EH (cell line): Measurements from ENCODE around the gene OR2T29.
"Not testable (repeated sequence)": the region's sequence is repeated elsewhere in the genome, so short reads cannot be mapped to it uniquely, and the experiment has no call there.

Experiments used
- DNase-seq: peaks from one replicate; pipeline ENCODE4 v3.0.0-alpha.2; 2015; ENCODE audit warnings: low read depth

OR2T29 gene, protein sequence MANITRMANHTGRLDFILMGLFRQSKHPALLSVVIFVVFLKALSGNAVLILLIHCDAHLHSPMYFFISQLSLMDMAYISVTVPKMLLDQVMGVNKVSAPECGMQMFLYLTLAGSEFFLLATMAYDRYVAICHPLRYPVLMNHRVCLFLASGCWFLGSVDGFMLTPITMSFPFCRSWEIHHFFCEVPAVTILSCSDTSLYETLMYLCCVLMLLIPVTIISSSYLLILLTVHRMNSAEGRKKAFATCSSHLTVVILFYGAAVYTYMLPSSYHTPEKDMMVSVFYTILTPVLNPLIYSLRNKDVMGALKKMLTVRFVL

DNA sequence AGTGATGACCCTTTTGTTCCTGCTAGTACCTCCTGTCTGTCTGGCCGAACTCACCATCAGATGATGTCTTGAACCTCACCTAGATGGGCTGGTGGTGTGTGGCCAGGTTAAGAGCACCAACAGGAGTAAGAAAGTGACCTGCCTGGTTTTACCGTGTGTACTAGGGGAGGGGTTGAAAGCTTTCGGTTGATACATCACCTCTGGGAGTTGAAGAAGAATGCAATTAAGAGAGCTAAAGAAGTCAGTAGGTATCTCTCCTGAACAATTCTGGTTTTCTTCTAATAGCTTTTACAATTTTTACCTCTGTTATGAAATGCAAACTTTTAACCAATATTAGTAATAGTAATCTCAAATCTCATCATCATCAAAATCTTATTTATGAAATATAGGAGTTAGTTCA lies at the start of gene OR2T29:
OR2T29 (minus strand) TSS at position 101 of the 400 bp plus-strand sequence. CDS start 3,281 bp downstream, outside the sequence.
- DNase-seq, result not testable (repeated sequence)

DNA sequence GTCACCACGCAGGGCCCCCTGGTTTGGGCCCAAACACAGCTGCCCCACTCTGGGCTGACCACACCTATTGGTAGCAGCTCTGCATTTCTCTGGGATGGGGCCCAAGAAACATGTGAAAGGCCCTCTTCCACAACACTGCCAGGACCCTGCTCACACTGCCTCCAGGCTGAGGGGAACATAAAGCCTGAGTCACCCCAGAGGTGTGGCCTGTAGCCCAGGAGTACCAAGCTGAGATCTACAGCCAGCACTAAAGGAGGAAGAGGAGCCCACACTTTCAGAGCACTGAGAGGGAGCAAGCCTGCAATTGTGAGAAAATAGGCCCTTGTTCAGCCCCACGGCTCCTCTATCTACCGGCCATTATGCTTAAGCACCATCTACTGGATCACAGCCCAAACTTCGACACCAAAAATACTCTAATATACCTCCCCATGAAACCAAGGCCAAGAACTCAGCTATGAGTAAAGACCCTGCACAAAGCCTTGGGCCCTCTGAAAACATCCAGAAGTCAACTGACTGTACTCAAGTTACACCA lies 49.4 kb upstream of the OR2T29 start:
- no peak for DNase-seq

DNA sequence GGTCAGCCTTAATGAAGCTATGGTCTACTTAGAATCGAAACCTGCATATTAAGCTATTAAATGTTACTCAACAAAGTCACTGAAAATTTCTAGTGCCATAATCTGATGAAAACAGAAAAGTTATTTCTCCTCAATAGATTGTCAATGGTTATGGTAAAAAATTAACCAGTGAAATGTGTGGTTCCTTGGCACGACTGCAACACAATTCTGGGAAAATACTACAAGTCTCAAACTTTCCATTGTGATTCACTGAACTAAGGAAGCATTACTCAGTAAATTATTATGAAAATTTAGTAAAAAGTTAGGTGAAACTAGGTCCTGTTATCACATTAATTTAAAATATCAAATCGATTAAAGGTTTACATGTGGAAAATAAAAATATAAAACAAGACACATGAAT lies 47.7 kb upstream of the OR2T29 start:
- DNase-seq, result no peak

DNA sequence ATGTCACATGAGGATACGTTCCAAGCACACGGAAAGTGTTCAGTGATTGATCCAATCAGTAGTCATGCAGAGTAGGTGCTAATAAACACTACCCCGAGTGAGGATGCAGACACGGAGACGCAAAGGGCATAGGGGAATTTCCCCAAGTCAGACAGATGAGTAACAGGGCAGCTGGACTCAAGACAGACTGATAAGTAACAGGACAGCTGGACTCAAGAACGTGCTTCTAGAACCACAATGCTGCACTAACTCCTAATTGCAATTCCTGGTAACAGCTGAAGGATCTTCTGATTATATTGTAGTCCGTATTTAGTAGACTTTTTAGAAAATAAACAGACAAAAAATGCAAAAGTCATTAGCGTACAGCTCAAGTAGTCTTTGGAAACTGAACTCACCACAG lies 36.8 kb upstream of the OR2T29 start:
- DNase-seq, result no peak

DNA sequence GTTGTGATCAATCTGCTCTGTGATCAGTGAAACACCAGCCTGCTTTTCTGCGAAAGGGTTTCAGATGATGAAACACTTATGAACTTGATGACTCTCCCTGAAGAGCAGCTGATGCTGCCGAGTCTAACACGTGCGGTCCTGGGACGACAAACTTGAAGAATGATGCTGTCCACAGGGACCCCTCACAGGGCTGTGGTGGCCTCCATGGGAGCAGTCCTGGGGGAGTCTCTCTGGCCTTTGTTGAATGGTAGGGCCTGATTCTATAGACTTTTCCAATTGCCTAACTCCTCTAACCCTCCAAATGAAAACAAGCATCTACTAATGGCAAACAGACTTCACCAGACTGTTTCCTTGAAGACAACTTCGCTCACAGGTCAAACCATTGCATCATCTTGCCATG lies 35.0 kb upstream of the OR2T29 start, which contains the start of gene OR2T10:
OR2T10 (minus strand) TSS at position 112 of the 400 bp plus-strand sequence. CDS start 3,932 bp downstream, outside the sequence.
- no peak for DNase-seq

DNA sequence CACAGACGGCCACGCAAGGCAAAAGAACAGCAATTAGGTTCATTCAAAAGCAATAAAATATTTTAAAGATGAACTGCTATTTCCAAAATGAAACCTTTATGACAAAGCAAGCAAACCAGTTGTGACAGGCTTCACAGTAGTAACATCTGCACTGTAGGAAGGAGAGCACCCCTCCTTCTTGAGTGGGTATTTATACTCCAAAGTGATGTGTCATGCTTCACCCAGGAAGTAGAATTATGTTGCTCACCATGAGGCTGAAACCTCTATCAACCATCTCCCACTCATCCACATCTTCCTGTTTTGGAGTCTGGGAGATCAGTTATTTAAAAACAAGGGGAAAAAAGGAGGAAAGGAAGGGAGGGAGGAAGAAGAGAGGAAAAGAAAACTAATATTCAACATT lies 34.0 kb upstream of the OR2T29 start:
- DNase-seq, result no peak

DNA sequence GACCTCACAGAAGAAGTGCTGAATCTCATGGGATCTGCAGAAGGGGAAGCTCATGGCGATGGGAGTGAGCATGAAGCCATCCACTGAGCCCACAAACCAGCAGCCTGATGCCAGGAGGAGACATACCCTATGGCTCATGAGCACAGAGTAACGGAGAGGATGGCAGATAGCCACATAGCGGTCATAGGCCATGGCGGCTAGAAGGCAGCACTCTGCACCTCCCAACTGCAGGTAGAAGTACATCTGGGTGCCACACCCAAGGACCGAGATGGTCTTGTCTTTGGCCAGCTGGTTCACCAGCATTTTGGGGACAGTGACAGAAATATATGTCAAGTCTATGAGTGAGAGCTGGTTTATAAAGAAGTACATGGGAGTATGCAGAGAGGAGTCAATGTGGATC lies 30.7 kb upstream of the OR2T29 start:
- DNase-seq, result no peak

DNA sequence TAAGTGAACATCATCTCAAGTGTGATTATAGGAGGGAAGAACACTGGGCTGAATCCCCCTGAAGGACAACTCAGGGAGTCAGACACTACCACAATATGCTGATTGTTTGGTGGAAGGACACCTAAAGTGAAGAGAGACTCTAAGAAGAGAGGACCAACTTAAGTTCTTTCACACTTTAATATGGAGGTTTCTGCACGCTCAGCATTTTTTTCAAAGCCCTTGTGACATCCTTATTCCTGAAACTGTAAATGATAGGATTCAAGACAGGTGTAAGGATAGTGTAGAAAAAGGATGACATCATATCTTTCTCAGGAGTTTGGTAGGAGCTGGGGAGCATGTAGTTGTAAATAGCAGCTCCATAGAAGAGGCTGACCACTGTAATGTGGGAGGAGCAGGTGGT lies 30.1 kb upstream of the OR2T29 start:
- DNase-seq, result no peak

DNA sequence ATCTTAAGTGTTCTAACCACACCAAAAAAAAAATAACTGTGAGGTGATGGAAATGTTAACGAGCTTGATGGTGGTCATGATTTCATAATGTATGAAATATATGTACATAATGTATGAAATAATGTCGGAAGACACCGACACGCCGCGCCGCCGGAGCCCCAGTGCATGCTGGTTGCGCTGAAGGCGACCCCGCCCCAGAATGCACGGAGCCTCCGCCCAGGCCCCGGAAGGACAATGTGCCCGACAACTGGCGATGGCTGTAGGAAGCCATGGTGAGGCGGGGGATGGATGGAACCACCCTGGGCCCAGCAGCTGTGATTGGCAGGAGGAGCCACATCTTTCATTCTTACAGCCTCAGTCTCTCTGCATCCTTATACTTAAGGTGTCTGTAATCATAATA lies 27.5 kb upstream of the OR2T29 start:
- no peak for DNase-seq

DNA sequence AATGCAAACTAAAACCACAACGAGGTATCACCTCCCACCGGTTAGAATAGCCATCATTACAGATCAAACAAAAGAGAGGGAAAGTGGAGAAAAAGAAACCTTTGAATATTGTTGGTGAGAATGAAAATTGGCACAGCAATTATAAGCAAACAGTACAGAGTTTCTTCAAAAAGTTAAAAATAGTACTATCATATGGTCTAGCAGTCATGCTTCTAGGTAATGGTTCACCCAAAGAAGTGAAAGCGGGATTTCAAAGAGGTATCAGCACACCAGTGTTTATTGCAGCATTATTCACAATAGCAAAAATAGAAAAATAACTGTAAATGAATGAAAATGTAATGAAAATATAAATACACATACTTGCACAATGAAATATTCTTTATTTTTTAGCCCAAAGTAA lies 26.8 kb upstream of the OR2T29 start:
- DNase-seq, result no peak

DNA sequence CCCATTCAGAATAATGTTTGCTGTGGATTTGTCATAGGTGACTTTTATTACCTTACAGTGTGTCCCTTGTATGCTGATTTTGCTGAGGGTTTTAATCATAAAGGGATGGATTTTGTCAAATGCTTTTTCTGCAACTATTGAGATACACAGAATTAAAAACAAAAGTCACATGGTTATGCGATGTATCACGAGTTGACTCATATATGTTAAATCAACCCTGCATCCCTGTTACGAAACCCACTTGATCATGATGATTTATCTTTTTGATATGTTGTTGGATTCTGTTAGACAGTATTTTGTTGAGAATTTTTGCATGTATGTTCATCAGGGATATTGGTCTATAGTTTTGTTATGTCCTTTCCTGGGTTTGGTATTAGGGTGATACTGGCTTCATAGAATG lies 22.7 kb upstream of the OR2T29 start:
- DNase-seq, result no peak

DNA sequence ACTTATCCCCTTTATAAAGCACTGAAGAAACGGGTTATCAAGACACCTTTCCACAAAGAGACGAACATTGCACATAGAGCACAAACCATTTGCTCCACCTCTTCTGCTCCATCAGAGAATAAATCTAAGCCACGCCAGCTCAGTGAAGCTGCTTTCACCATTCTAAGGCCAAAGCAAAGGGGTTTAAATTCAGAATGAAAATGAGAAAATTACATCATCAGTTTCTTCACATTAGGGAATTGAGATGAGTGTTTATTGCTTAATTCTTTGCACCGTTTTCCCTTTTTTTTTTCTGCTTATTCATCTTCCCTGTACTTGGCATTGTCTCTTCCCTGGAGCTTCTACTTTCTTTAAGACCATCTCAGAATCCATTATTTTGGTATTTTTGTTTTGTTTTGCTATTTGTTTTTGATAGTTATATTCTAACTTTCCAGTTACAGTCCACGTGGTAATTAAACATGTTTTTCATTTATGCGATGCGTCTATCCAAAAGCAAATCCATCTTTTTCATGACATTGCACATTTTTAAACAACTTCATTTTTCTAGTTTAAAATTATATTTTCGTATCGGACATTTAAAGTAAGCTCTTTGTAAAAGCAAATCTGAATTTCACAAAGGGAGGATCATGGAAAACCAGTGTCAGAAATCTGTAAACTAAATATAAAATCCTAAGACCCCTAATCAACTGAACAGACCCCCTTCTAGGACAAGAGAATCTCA lies 13.8 kb upstream of the OR2T29 start:
- DNase-seq, result no peak

DNA sequence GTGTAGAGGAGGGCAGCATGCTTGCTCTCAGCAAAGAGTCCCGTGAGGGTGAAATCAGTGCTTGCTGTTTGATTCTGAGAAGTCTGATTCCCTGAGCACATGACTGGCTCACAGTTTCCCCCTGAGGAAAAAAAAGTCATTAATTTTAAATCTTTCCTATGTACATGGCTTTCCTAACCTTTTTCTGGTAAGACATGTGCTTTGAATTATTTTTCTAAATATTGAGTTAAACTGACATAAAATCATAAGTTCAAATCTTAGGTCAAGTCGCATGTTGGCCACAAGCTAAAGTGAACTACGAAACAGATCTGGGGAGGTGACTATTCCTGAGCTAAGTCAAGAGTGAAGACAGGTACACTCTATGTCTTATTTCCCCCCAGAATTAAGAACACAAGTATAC lies 12.1 kb upstream of the OR2T29 start, which contains the start of gene OR2T34:
OR2T34 (minus strand) TSS at position 101 of the 400 bp plus-strand sequence; CDS start at position 101, 0 bp downstream.
- not testable (repeated sequence) for DNase-seq

DNA sequence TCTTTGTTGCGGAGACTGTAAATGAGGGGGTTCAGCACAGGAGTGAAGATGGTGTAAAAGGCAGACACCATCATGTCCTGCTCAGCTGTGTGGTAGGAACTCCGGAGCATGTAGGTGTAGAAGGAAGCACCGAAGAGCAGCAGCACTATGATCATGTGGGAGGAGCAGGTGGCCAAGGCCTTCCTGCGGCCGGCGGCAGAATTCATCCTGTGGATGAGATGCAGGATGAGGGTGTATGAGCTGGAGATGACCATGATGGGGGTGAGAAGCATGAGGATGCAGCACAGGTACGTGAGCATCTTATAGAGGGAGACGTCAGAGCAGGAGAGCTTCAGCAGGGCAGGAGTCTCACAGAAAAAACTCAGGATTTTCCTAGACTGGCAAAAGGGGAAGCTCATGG lies 11.3 kb upstream of the OR2T29 start:
- not testable (repeated sequence) for DNase-seq

DNA sequence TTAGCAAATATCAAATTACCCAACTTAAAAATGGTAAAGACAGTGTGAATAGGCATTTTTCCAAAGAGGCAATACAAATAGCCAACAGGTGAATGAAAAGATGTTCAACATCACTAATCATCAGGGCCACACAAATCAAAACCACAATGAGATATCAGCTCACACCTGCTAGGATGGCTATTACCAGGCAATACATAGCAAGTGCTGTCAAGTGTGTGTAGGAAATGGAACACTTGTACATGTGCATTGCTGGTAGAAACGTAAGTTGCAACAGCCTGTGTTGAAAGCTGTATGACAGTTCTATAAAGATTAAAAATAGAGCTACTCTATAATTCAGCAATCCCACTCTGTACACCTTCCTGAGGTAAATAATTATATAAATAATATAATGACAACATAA lies 9.5 kb upstream of the OR2T29 start:
- DNase-seq, result not testable (repeated sequence)

DNA sequence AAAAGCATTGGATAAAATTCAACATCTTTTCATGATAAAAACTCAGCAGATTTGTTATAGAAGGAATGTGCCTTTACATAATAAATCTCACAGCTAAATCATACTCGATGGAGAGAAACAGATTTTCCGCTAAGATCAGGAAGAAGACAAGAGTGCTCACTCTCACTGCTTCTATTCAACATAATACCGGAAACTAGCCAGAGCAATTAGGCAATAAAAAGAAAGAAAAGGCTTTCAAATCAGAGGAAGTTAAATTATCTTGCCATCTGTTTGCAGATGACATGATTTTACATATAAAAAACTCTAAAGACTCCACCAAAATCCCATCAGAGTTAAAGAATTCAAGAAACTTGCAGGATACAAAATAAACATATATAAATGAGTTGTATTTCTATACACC lies 8.2 kb upstream of the OR2T29 start:
- DNase-seq, result not testable (repeated sequence)

DNA sequence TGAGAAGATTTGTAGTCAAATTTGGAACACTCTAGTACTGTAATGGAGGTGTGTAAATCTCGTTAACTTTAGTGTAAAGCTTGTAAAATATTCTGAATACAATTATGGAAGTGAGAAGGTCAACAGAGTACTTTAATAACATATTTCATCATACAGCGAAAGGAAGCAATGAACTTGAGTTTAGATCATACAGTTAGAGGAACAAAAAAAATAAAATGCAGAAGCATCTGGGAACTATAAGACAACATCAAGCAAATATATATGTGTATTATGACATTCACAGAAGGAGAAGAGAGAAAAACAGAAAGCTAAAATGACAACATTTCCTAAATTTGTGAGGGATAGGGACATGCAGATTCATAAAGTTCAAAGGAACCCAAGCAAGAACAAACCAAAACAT lies 6.5 kb upstream of the OR2T29 start:
- DNase-seq, result not testable (repeated sequence)

DNA sequence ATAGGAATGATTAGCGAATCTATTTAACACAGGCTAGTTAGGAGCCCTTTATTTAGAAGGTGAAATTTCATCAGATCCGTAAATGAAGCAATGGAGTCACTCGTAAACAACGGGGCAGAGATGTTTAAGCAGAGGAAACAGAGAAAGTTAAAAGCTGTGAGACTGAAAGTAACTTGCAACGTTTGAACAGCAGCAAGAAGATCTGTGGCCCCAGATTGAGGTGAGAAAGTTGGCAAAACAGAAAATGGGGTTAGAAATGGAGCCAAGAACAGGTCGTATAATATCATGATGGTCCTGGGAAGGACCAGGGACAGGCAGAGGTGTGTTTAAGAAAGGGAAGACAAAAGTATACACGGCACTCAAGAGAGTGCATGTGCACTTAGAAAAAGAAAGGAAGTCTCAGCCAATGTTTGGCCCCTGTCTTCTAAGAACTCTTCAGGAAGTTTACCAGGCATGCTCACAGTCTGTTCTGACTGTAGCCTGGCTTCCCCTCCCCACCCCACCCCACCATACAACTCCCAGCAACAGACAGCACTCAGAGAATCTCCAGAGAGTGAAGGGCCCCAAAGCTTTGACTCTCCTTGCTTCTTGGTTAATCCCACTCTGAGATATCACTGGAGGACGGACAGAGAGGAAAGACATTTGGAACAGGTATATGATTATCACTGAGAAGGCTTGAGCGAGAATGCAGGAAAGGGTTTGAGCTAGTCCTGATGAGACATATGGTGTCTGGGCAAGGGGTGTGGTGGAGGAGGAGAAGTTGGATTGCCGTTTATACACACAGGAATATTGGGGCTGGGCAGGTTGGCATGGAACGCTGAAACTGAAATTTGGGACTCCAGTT lies 3.2 kb upstream of the OR2T29 start:
- DNase-seq, result not testable (repeated sequence)

DNA sequence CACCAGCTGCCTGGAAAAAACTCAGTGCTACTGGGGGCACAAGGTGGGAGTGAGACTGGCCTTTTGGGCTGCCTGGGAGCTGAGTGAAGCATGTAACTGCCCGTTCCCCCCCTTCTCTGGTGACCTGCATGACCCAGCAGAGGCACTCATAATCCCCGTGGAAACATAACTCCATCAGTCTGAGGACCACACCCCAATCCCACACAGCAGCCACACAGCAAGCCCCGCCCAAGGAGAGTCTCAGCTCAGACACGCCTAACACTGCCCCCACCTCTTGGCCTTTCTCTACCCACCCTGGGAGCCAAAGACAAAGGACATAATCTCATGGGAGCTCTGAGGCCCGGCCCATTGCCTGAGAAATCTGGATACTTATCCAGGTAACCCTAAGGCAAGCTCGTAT lies 11.5 kb downstream of the OR2T29 start:
- not testable (repeated sequence) for DNase-seq

DNA sequence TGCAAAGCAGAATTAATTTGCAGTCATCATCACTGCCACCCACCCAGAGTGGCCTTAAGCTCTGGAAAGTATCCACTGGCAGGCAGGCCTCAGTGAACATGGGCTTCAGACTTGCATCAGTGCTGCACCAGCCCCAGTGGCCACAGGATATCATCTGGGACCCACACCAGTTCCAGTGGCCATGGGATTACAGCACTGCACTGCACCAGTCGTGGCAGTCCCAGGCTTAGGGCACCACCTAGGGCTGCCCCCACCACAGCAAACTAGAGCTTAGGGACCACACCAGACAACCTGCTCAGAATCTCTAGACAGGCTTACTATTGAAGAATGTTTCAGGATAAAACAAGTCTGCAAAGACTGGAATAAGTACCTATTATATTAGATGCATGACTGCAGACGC lies 15.2 kb downstream of the OR2T29 start:
- not testable (repeated sequence) for DNase-seq

DNA sequence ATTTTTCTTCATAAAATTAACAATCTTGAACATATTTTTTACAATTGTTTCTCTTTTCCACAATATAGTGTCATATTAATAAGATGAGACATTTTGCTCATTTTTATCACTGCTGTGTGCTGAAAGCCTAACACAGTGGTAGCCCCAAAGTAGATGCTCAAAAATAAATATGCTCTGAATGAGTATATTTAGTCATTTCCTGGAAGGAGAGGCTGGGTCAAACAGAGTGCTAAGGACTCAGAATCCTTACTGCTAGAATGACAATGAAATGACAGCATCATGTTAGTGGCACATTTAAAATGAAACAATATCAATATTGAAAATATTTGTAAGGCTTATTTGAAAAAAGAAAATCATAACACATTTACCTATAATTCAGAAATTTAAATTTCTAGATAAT lies 25.1 kb downstream of the OR2T29 start:
- not testable (repeated sequence) for DNase-seq

DNA sequence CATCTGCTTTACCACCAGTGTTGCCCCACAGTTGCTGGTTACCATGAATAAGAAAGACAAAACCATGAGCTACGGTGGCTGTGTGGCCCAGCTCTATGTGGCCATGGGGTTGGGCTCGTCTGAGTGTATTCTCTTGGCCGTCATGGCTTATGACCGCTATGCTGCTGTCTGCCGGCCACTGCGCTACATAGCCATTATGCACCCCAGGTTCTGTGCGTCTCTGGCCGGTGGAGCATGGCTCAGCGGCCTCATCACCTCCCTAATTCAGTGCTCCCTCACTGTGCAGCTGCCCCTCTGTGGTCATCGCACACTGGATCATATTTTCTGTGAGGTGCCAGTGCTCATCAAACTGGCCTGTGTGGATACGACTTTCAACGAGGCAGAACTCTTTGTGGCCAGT lies 40.7 kb downstream of the OR2T29 start:
- no peak for DNase-seq
